SK-N-SH treated with all-trans-retinoic acid at 6 μM for 48 hours (cell line): ENCODE measurements around the gene CEP295NL.

ENCODE experiments used
- ARNTL ChIP-seq: fragments of 450-650 bp; formaldehyde crosslinking; IDR thresholded peaks from 2 replicates; pipeline ENCODE4 v1.5.0; 2020; ENCODE audit warnings: low read depth, mild to moderate bottlenecking, moderate library complexity, borderline replicate concordance
- CSDC2 ChIP-seq: fragments of 250-450 bp; sonication (Bioruptor Pico); IDR thresholded peaks from 2 replicates; pipeline ENCODE4 v1.5.0; 2020; ENCODE audit warnings: mild to moderate bottlenecking, moderate library complexity
- GLIS3 ChIP-seq: fragments of 250-450 bp; sonication (Bioruptor Pico); IDR thresholded peaks from 2 replicates; pipeline ENCODE4 v1.5.0; 2020; ENCODE audit warnings: mild to moderate bottlenecking, moderate library complexity
- ISL1 ChIP-seq: fragments of 250-450 bp; sonication (Bioruptor Pico); IDR thresholded peaks from 2 replicates; pipeline ENCODE4 v2.1.2; 2022; ENCODE audit warnings: mild to moderate bottlenecking, moderate library complexity
- TCF4 ChIP-seq: fragments of 250-450 bp; sonication (Bioruptor Pico); IDR thresholded peaks from 2 replicates; pipeline ENCODE4 v1.8.0; 2021; ENCODE audit warnings: mild to moderate bottlenecking, moderate library complexity, borderline replicate concordance
- TOX ChIP-seq: fragments of 250-450 bp; sonication (Bioruptor Pico); IDR thresholded peaks from 2 replicates; pipeline ENCODE4 v1.8.0; 2021; ENCODE audit warnings: mild to moderate bottlenecking, moderate library complexity, borderline replicate concordance
- ZFP30 ChIP-seq: fragments of 450-650 bp; formaldehyde crosslinking; IDR thresholded peaks from 2 replicates; pipeline ENCODE4 v1.5.0; 2022; ENCODE audit warnings: mild to moderate bottlenecking, moderate library complexity
- TF ChIP-seq, protein P1 (sequence below): fragments of 250-450 bp; sonication (Bioruptor Pico); IDR thresholded peaks from 2 replicates; pipeline ENCODE4 v1.5.1; 2020; ENCODE audit warnings: low read depth, mild to moderate bottlenecking, moderate library complexity
- TF ChIP-seq, protein P2 (sequence below): fragments of 250-450 bp; sonication (Bioruptor Pico); IDR thresholded peaks from 2 replicates; pipeline ENCODE4 v1.8.0; 2020; ENCODE audit warnings: mild to moderate bottlenecking, moderate library complexity, borderline replicate concordance
- TF ChIP-seq, protein P3 (sequence below): fragments of 250-450 bp; sonication (Bioruptor Pico); IDR thresholded peaks from 2 replicates; pipeline ENCODE4 v1.5.0; 2020; ENCODE audit warnings: mild to moderate bottlenecking, moderate library complexity

DNA sequence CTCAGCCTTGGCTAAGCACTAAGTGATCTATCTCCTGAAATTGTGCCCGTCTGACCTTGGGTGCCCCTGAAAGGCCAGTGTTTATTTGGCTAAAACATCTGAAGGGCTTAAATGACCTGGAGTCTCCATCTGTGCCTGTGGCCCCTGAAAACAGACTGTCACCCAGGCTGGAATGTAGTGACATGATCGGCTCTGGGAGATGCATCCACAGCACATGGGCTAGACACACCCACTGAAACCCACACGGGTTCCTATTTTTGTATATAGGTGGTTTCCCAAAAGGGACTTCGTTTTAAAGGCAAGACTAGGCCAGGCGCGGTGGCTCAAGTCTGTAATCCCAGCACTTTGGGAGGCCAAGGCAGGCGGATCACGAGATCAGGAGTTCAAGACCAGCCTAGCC is 13.5 kb downstream of the CEP295NL start:
- TF ChIP-seq, protein P1, sequence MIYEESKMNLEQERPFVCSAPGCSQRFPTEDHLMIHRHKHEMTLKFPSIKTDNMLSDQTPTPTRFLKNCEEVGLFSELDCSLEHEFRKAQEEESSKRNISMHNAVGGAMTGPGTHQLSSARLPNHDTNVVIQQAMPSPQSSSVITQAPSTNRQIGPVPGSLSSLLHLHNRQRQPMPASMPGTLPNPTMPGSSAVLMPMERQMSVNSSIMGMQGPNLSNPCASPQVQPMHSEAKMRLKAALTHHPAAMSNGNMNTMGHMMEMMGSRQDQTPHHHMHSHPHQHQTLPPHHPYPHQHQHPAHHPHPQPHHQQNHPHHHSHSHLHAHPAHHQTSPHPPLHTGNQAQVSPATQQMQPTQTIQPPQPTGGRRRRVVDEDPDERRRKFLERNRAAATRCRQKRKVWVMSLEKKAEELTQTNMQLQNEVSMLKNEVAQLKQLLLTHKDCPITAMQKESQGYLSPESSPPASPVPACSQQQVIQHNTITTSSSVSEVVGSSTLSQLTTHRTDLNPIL (CRISPR knock-in tag), result no peak
- no peak for TF ChIP-seq ZFP30 (CRISPR knock-in tag)
- TF ChIP-seq ARNTL (CRISPR knock-in tag), result no peak
- TF ChIP-seq, protein P2, sequence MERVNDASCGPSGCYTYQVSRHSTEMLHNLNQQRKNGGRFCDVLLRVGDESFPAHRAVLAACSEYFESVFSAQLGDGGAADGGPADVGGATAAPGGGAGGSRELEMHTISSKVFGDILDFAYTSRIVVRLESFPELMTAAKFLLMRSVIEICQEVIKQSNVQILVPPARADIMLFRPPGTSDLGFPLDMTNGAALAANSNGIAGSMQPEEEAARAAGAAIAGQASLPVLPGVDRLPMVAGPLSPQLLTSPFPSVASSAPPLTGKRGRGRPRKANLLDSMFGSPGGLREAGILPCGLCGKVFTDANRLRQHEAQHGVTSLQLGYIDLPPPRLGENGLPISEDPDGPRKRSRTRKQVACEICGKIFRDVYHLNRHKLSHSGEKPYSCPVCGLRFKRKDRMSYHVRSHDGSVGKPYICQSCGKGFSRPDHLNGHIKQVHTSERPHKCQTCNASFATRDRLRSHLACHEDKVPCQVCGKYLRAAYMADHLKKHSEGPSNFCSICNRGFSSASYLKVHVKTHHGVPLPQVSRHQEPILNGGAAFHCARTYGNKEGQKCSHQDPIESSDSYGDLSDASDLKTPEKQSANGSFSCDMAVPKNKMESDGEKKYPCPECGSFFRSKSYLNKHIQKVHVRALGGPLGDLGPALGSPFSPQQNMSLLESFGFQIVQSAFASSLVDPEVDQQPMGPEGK (CRISPR knock-in tag), result no peak
- TF ChIP-seq CSDC2 (CRISPR knock-in tag), result no peak
- no peak for TF ChIP-seq ISL1 (CRISPR knock-in tag)
- TF ChIP-seq TCF4 (CRISPR knock-in tag), result no peak
- TF ChIP-seq GLIS3, result no peak
- no peak for TF ChIP-seq TOX (CRISPR knock-in tag)
- TF ChIP-seq, protein P3, sequence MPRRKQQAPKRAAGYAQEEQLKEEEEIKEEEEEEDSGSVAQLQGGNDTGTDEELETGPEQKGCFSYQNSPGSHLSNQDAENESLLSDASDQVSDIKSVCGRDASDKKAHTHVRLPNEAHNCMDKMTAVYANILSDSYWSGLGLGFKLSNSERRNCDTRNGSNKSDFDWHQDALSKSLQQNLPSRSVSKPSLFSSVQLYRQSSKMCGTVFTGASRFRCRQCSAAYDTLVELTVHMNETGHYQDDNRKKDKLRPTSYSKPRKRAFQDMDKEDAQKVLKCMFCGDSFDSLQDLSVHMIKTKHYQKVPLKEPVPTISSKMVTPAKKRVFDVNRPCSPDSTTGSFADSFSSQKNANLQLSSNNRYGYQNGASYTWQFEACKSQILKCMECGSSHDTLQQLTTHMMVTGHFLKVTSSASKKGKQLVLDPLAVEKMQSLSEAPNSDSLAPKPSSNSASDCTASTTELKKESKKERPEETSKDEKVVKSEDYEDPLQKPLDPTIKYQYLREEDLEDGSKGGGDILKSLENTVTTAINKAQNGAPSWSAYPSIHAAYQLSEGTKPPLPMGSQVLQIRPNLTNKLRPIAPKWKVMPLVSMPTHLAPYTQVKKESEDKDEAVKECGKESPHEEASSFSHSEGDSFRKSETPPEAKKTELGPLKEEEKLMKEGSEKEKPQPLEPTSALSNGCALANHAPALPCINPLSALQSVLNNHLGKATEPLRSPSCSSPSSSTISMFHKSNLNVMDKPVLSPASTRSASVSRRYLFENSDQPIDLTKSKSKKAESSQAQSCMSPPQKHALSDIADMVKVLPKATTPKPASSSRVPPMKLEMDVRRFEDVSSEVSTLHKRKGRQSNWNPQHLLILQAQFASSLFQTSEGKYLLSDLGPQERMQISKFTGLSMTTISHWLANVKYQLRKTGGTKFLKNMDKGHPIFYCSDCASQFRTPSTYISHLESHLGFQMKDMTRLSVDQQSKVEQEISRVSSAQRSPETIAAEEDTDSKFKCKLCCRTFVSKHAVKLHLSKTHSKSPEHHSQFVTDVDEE, result no peak
